ENCODE data around the gene FARP1. TPM values are rescaled to one million over a fixed set of nuclear protein-coding genes. Genes with fewer than 3 reads are reported as not detected.

Gene FARP1
- total and polyA plus RNA-seq, 2 of the 13 experiments (the other 11 are each of a cell fraction or from before 2014, with no cell fraction given): 70.6 to 126 TPM

GRCh38 chr13:98273067-98273823 is 130.4 kb downstream of the FARP1 start (continued):
- TF ChIP-seq JARID2 (CRISPR knock-in tag; IDR thresholded peaks at IDR 0.05; ENCODE audit: insufficient replicate concordance) (no peak), TERF1 (CRISPR knock-in tag; IDR thresholded peaks at IDR 0.05) (no peak), ZNF768 (CRISPR knock-in tag; IDR thresholded peaks at IDR 0.05) (no peak), ZNF75D (CRISPR knock-in tag; IDR thresholded peaks at IDR 0.05; ENCODE audit: borderline replicate concordance) (no peak), PTBP1 (IDR thresholded peaks at IDR 0.05; ENCODE audit: low read depth, low read length, poor library complexity, severe bottlenecking) (no peak), SKIL (CRISPR knock-in tag; IDR thresholded peaks at IDR 0.05; ENCODE audit: borderline replicate concordance) (no peak), MED13 (CRISPR knock-in tag; IDR thresholded peaks at IDR 0.05) (peak; percentile 89), THAP11 (CRISPR knock-in tag; IDR thresholded peaks at IDR 0.05) (no peak), RERE (CRISPR knock-in tag; IDR thresholded peaks at IDR 0.05; ENCODE audit: low read depth) (0 out of 2 replicates have a peak, but pooled peaks have one; percentile 46), ZNF18 (CRISPR knock-in tag; IDR thresholded peaks at IDR 0.05; ENCODE audit: insufficient replicate concordance) (no peak), ZNF44 (CRISPR knock-in tag; IDR thresholded peaks at IDR 0.05) (no peak), ZNF484 (CRISPR knock-in tag; IDR thresholded peaks at IDR 0.05; ENCODE audit: borderline replicate concordance, low read depth) (no peak), SALL2 (CRISPR knock-in tag; IDR thresholded peaks at IDR 0.05) (no peak), SYNCRIP (IDR thresholded peaks at IDR 0.05; ENCODE audit: insufficient read depth, low read depth, low read length) (no peak), KAT2B (IDR thresholded peaks at IDR 0.05; ENCODE audit: borderline replicate concordance, low read depth, low read length) (no peak), GPBP1L1 (CRISPR knock-in tag; IDR thresholded peaks at IDR 0.05) (no peak), ZNF264 (CRISPR knock-in tag; IDR thresholded peaks at IDR 0.05) (no peak)

All from HepG2 (cell line).